ENCODE results near the gene RHBDF1.

The RHBDF1 gene

DNA sequence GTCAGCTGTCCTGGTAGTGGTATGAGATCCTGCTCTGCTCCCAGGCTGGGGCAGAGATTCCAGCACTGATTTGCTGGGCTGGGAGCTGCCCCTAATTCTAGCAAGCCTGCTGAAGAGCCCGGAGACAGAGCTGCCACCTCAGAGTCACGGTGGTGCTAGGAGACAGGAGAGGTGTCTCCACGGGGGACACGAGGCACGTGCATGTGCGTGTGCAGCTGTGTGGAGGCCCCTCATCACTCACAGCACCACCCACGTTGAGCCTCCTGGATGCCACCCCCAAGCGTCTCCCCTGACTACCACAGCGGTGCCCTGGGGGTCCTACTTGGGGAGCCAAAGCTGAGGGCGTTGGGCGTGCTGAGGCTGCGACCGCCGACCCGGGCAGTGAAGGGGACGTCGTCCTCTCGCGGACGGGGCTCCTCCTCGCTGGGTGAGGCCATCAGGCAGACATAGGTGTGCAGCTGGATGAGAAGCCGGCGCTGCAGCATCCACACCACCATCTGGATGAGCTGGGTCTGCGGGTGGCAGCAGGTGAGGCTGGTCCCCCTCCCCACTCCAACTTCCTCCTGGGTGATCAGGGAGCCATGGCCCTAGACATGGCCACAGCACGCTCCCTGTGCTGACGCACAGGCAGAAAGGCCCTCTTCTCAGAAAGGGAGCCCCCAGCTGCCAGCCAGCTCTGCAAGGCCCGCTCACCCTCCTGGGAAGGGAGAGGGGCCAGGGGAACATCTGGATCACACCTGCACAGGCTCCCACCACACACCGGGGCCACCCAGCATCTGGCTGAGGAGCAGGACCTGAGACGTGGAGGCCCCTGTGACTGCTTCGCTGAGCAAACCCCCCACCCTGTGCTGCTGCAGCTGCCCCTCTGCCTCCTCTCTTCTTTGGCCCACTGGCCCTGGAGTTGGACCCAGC, 17.2 kb upstream of the RHBDF1 start:
- no peak overlapping the region for H3K4me3 ChIP-seq (ENCODE audit: low read length)
- H4K20me1 ChIP-seq (ENCODE audit: control insufficient read depth, insufficient read depth, low read depth, low read length) = 0 out of 2 replicates have a peak, but pooled peaks cover 3% of the 10 kb centered on the region
- no peak overlapping the region for H3K4me2 ChIP-seq (ENCODE audit: low read length)
- 0 out of 2 replicates have a peak, but pooled peaks cover 3% of the 10 kb centered on the region for H3F3A ChIP-seq (ENCODE audit: control insufficient read depth, insufficient read depth)
- peaks cover 50% of the 10 kb centered on the region for H3K36me3 ChIP-seq (ENCODE audit: control insufficient read depth, low read length)
- no peak overlapping the region for H3K27ac ChIP-seq (ENCODE audit: low read depth, low read length)
- no peaks in the 10 kb centered on the region for H3K9me3 ChIP-seq (ENCODE audit: control insufficient read depth, insufficient read depth, low read length)
- H3K79me2 ChIP-seq (ENCODE audit: control insufficient read depth, low read length) = no peaks in the 10 kb centered on the region
- H3K9me2 ChIP-seq (replicated peaks; ENCODE audit: control insufficient read depth, low read length) = no peaks in the 10 kb centered on the region
- H3K27me3 ChIP-seq (ENCODE audit: control insufficient read depth, low read length) = no peaks in the 10 kb centered on the region
- peaks cover 7% of the 10 kb centered on the region for H3K4me1 ChIP-seq (ENCODE audit: control insufficient read depth, low read length)
- no peak for TF ChIP-seq EZH2phosphoT487 (IDR thresholded peaks at IDR 0.05; ENCODE audit: borderline replicate concordance, low read length)
- TF ChIP-seq, protein P1, sequence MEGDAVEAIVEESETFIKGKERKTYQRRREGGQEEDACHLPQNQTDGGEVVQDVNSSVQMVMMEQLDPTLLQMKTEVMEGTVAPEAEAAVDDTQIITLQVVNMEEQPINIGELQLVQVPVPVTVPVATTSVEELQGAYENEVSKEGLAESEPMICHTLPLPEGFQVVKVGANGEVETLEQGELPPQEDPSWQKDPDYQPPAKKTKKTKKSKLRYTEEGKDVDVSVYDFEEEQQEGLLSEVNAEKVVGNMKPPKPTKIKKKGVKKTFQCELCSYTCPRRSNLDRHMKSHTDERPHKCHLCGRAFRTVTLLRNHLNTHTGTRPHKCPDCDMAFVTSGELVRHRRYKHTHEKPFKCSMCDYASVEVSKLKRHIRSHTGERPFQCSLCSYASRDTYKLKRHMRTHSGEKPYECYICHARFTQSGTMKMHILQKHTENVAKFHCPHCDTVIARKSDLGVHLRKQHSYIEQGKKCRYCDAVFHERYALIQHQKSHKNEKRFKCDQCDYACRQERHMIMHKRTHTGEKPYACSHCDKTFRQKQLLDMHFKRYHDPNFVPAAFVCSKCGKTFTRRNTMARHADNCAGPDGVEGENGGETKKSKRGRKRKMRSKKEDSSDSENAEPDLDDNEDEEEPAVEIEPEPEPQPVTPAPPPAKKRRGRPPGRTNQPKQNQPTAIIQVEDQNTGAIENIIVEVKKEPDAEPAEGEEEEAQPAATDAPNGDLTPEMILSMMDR (IDR thresholded peaks at IDR 0.05; ENCODE audit: low read depth, low read length, poor library complexity, severe bottlenecking) = no peak

DNA sequence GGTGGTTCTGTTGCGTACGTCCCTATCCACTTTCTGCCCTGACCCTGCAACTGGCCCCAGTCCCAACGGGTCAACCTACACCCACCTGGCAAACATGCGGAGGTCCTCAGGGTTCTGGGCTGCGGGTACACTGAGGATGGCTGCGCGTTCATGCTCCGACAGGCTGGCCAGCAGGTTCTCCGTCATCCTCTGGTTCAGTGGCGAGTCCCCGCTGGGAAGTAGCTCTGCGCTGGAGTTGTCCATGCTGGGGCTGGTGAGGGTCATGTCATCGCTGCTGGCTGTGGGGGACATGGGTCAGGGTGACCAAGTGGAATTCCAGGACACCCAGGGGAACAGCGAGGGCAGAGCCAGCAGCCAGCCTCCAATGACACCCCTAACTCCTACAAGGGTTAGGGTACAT, 16.2 kb upstream of the RHBDF1 start:
- Histone ChIP-seq H3K4me3 (ENCODE audit: low read length) (no peak overlapping the region), H3K27ac (ENCODE audit: low read depth, low read length) (no peak overlapping the region), H3K36me3 (ENCODE audit: control insufficient read depth, low read length) (peaks cover 59% of the 10 kb centered on the region), H3F3A (ENCODE audit: control insufficient read depth, insufficient read depth) (0 out of 2 replicates have a peak, but pooled peaks cover 3% of the 10 kb centered on the region), H3K9me2 (replicated peaks; ENCODE audit: control insufficient read depth, low read length) (no peaks in the 10 kb centered on the region), H3K4me2 (ENCODE audit: low read length) (no peak overlapping the region), H3K4me1 (ENCODE audit: control insufficient read depth, low read length) (peaks cover 11% of the 10 kb centered on the region), H3K79me2 (ENCODE audit: control insufficient read depth, low read length) (no peaks in the 10 kb centered on the region), H3K27me3 (ENCODE audit: control insufficient read depth, low read length) (no peaks in the 10 kb centered on the region), H3K9me3 (ENCODE audit: control insufficient read depth, insufficient read depth, low read length) (no peaks in the 10 kb centered on the region), H4K20me1 (ENCODE audit: control insufficient read depth, insufficient read depth, low read depth, low read length) (0 out of 2 replicates have a peak, but pooled peaks cover 3% of the 10 kb centered on the region)
- TF ChIP-seq EZH2phosphoT487 (IDR thresholded peaks at IDR 0.05; ENCODE audit: borderline replicate concordance, low read length) = no peak
- TF ChIP-seq, protein P1 (IDR thresholded peaks at IDR 0.05; ENCODE audit: low read depth, low read length, poor library complexity, severe bottlenecking) = no peak

DNA sequence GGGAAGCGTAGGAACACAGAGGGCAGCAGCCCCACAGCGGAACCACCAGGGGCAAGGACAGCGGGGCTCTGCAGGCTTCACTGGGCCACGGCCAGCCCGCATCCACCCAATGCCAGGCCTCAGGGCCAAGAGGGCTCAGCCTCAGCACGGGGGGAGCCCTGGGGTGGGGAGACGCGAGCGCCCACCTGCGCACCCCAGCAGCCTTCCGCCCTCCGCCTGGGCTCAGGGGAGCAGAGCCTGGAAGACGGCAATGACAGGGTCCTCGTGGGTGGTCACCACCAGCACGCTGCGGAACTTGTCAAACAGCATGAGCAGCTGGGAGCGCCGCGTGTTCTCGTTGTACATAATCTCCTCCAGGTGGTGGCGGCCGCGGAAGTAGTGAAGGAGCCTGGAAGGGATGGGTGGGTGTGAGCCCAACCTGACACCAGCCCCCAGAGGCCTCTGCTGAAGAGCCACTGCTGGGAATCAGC, 14.1 kb upstream of the RHBDF1 start:
- Histone ChIP-seq H3K27me3 (ENCODE audit: control insufficient read depth, low read length) (no peaks in the 10 kb centered on the region), H3K79me2 (ENCODE audit: control insufficient read depth, low read length) (no peaks in the 10 kb centered on the region), H3K4me2 (ENCODE audit: low read length) (no peak overlapping the region), H3F3A (ENCODE audit: control insufficient read depth, insufficient read depth) (0 out of 2 replicates have a peak, but pooled peaks cover 3% of the 10 kb centered on the region), H3K36me3 (ENCODE audit: control insufficient read depth, low read length) (peaks cover 52% of the 10 kb centered on the region), H4K20me1 (ENCODE audit: control insufficient read depth, insufficient read depth, low read depth, low read length) (0 out of 2 replicates have a peak, but pooled peaks cover 3% of the 10 kb centered on the region), H3K27ac (ENCODE audit: low read depth, low read length) (no peak overlapping the region), H3K4me3 (ENCODE audit: low read length) (no peak overlapping the region), H3K9me2 (replicated peaks; ENCODE audit: control insufficient read depth, low read length) (no peaks in the 10 kb centered on the region), H3K9me3 (ENCODE audit: control insufficient read depth, insufficient read depth, low read length) (no peaks in the 10 kb centered on the region), H3K4me1 (ENCODE audit: control insufficient read depth, low read length) (peaks cover 11% of the 10 kb centered on the region)
- TF ChIP-seq EZH2phosphoT487 (IDR thresholded peaks at IDR 0.05; ENCODE audit: borderline replicate concordance, low read length) = no peak
- TF ChIP-seq, protein P1 (IDR thresholded peaks at IDR 0.05; ENCODE audit: low read depth, low read length, poor library complexity, severe bottlenecking) = no peak
